ENCODE measurements around the gene KPNA3. TPM values are rescaled to one million over a fixed set of nuclear protein-coding genes. Genes with fewer than 3 reads are reported as not detected.
A peak's percentile ranks its signal among the peaks of the same experiment; 100 is the strongest.

KPNA3 gene
- polyA plus RNA-seq, 1 of the 3 experiments (the other 2 are of a cell fraction): 11.3 TPM

GRCh38 chr13:49791315-49791710 is 1.2 kb downstream of the KPNA3 start (continued):
- TF ChIP-seq USF1 (IDR thresholded peaks at IDR 0.05; ENCODE audit: borderline replicate concordance, low read depth) (no peak), PBX3 (IDR thresholded peaks at IDR 0.05) (no peak), ELF1 (IDR thresholded peaks at IDR 0.05) (no peak), FOXM1 (IDR thresholded peaks at IDR 0.05; ENCODE audit: low read depth) (no peak), GATA2 (CRISPR knock-in tag; IDR thresholded peaks at IDR 0.05) (no peak), RCOR1 (IDR thresholded peaks at IDR 0.05; ENCODE audit: low read length) (0 out of 2 replicates have a peak, but pooled peaks have one; percentile 13), USF2 (IDR thresholded peaks at IDR 0.05; ENCODE audit: borderline replicate concordance, low read depth, low read length) (no peak), TAF1 (IDR thresholded peaks at IDR 0.05; ENCODE audit: borderline replicate concordance, low read depth, low read length) (no peak), REST (IDR thresholded peaks at IDR 0.05; ENCODE audit: low read depth, low read length) (no peak), MEF2A (IDR thresholded peaks at IDR 0.05; ENCODE audit: borderline replicate concordance, low read depth) (no peak), FOXJ3 (CRISPR knock-in tag; IDR thresholded peaks at IDR 0.05) (no peak), NRF1 (IDR thresholded peaks at IDR 0.05; ENCODE audit: low read depth, low read length) (no peak)

- Histone ChIP-seq H3K4me1 (ENCODE audit: control insufficient read depth in 1 of 2, insufficient read depth in 2 of 2, low read depth in 1 of 2, low read length in 1 of 2) (peaks cover 6 to 7% of the 10 kb centered on the region in 2 experiments; a peak in 3 of 4 replicates), H3K9me2 (no peaks in the 10 kb centered on the region), H3K9me3 (no peaks in the 10 kb centered on the region), H2AFZ (ENCODE audit: low read depth) (no peak overlapping the region), H3F3A (replicated peaks; ENCODE audit: insufficient read depth) (no peaks in the 10 kb centered on the region), H3K4me3 (ENCODE audit: low read depth in 2 of 2, low read length in 1 of 2) (no peak overlapping the region), H4K20me1 (ENCODE audit: insufficient read depth) (peaks cover 52% of the 10 kb centered on the region), H3K36me3 (replicated peaks in 1 of 2; ENCODE audit: control insufficient read depth in 1 of 2, insufficient read depth in 2 of 2, low read length in 1 of 2) (peaks cover 2 to 7% of the 10 kb centered on the region in 2 experiments), H3K4me2 (peak overlapping the region; percentile 74), H3K9ac (no peak overlapping the region), H3K79me2 (ENCODE audit: insufficient read depth) (peaks cover 70% of the 10 kb centered on the region), H3K27ac (ENCODE audit: low read depth in 2 of 2, low read length in 1 of 2) (no peak overlapping the region), H3K27me3 (ENCODE audit: insufficient read depth) (no peaks in the 10 kb centered on the region)
- TF ChIP-seq RCOR1 (IDR thresholded peaks at IDR 0.05; ENCODE audit: low read length): no peak
- DNase-seq: no peak
- POLR2A ChIA-PET: no interaction called here
- CTCF ChIA-PET: interaction anchor here (1.0 to 1.6 kb wide), 7 partner anchors 11 to 140 kb away, joined by 3 to 5 read pairs (median 3); no protein-coding TSS in a partner anchor
- WGBS (ENCODE audit: low lambda C conversion rate): 93% methylated on average over 8 of the region's 8 CpGs
These were observed 2.5 kb downstream of the KPNA3 start for GRCh38 chr13:49789968-49790367.

Measured in SK-N-SH (cell line).